Stomach smooth muscle (tissue), 2 donors: ENCODE results near the gene AEBP1.
A peak's percentile ranks its signal among the peaks of the same experiment; 100 is the strongest.
"Not testable (repeated sequence)": the region's sequence is repeated elsewhere in the genome, so short reads cannot be mapped to it uniquely, and the experiment has no call there.

Experiments
- H3K27ac ChIP-seq: one replicate; pipeline ENCODE4 v1.7.0; 2013; ENCODE audit warnings: mild to moderate bottlenecking, low read length, inconsistent platforms
- H3K27me3 ChIP-seq, 2 donors: one replicate each; pipeline ENCODE4 v1.7.0; 2013; ENCODE audit warnings: low read length in 2 of 2; ENCODE audit not compliant: insufficient read depth in 2 of 2, control insufficient read depth in 1 of 2
- H3K36me3 ChIP-seq, 2 donors: one replicate each; pipeline ENCODE4 v1.7.0; 2013; ENCODE audit warnings: low read length in 2 of 2; ENCODE audit not compliant: control insufficient read depth in 2 of 2, insufficient read depth in 2 of 2
- H3K4me1 ChIP-seq: one replicate; pipeline ENCODE4 v1.7.0; 2013; ENCODE audit warnings: low read length; ENCODE audit not compliant: control insufficient read depth, insufficient read depth
- H3K4me3 ChIP-seq, 2 donors: one replicate each; pipeline ENCODE4 v1.7.0; 2013; ENCODE audit warnings: low read length in 2 of 2
- H3K9ac ChIP-seq, 2 donors: one replicate each; pipeline ENCODE4 v1.7.0; 2013; ENCODE audit warnings: low read length in 2 of 2, mild to moderate bottlenecking in 1 of 2
- H3K9me3 ChIP-seq, 2 donors: one replicate each; pipeline ENCODE4 v1.7.0; 2013; ENCODE audit warnings: low read length in 2 of 2; ENCODE audit not compliant: control insufficient read depth in 2 of 2
- donor health status: healthy.
- donor health status: Pancreatic carcinoma.

Gene AEBP1

GRCh38 chr7:44123190-44124003, 19.3 kb downstream of the AEBP1 start, which contains the start of gene POLD2:
Gene POLD2, minus strand, starts transcription at chr7:44123548. Its CDS starts 1,495 bp downstream, at chr7:44122053.
- Histone ChIP-seq H3K4me1 (peaks cover 21% of the 10 kb centered on the region), H3K9ac (peak within 1 kb of the TSS; percentile 82 to 87), H3K36me3 (peaks cover 13 to 16% of the 10 kb centered on the region in 2 donors), H3K27ac (peak within 1 kb of the TSS; percentile 83), H3K9me3 (peaks cover 0 to 4% of the 10 kb centered on the region in 2 donors), H3K27me3 (no peaks in the 10 kb centered on the region), H3K4me3 (peak within 1 kb of the TSS; percentile 85 to 94)

GRCh38 chr7:44124822-44125202, 20.7 kb downstream of the AEBP1 start:
- peaks cover 0 to 4% of the 10 kb centered on the region in 2 donors for H3K9me3 ChIP-seq
- no peak overlapping the region for H3K4me3 ChIP-seq
- no peaks in the 10 kb centered on the region for H3K27me3 ChIP-seq
- peaks cover 21% of the 10 kb centered on the region for H3K4me1 ChIP-seq
- no peak overlapping the region for H3K9ac ChIP-seq
- peaks cover 8 to 11% of the 10 kb centered on the region in 2 donors for H3K36me3 ChIP-seq
- no peak overlapping the region for H3K27ac ChIP-seq

GRCh38 chr7:44126574-44126973, 22.4 kb downstream of the AEBP1 start:
- H3K9ac ChIP-seq, H3K9me3 ChIP-seq, H3K4me3 ChIP-seq, H3K27me3 ChIP-seq, H3K27ac ChIP-seq, H3K36me3 ChIP-seq: not testable (repeated sequence)
- peaks cover 19% of the 10 kb centered on the region for H3K4me1 ChIP-seq

- H3K36me3 ChIP-seq: no peaks in the 10 kb centered on the region
- peaks cover 13% of the 10 kb centered on the region for H3K4me1 ChIP-seq
These were observed 23.0 kb downstream of the AEBP1 start for GRCh38 chr7:44127161-44127560.

GRCh38 chr7:44128721-44129582, 24.8 kb downstream of the AEBP1 start:
- Histone ChIP-seq H3K4me1 (peaks cover 3% of the 10 kb centered on the region), H3K9ac (no peak overlapping the region), H3K4me3 (no peak overlapping the region)

More at GRCh38 chr7:44127161-44127560, 23.0 kb downstream of the AEBP1 start:
- Histone ChIP-seq H3K27ac (no peak overlapping the region), H3K4me3 (no peak overlapping the region), H3K9ac (no peak overlapping the region), H3K9me3 (peaks cover 0 to 4% of the 10 kb centered on the region in 2 donors), H3K27me3 (no peaks in the 10 kb centered on the region)

GRCh38 chr7:44131173-44132029, 27.3 kb downstream of the AEBP1 start:
- H3K9ac ChIP-seq: no peak overlapping the region
- H3K27me3 ChIP-seq: no peaks in the 10 kb centered on the region
- no peaks in the 10 kb centered on the region for H3K36me3 ChIP-seq
- H3K4me1 ChIP-seq: peaks cover 5% of the 10 kb centered on the region
- no peak overlapping the region for H3K4me3 ChIP-seq
- H3K27ac ChIP-seq: no peak overlapping the region
- H3K9me3 ChIP-seq: peaks cover 0 to 4% of the 10 kb centered on the region in 2 donors

More at GRCh38 chr7:44128721-44129582, 24.8 kb downstream of the AEBP1 start:
- Histone ChIP-seq H3K27me3 (no peaks in the 10 kb centered on the region), H3K27ac (no peak overlapping the region), H3K9me3 (peaks cover 0 to 4% of the 10 kb centered on the region in 2 donors), H3K36me3 (no peaks in the 10 kb centered on the region)

GRCh38 chr7:44132039-44132438, 27.9 kb downstream of the AEBP1 start:
- H3K4me3 ChIP-seq: no peak overlapping the region
- H3K4me1 ChIP-seq: peaks cover 5% of the 10 kb centered on the region
- H3K27me3 ChIP-seq: no peaks in the 10 kb centered on the region
- no peak overlapping the region for H3K27ac ChIP-seq
- H3K9ac ChIP-seq: no peak overlapping the region
- H3K9me3 ChIP-seq: peaks cover 0 to 4% of the 10 kb centered on the region in 2 donors
- no peaks in the 10 kb centered on the region for H3K36me3 ChIP-seq

- H3K27ac ChIP-seq: no peak overlapping the region
- H3K4me3 ChIP-seq: no peak overlapping the region
- no peak overlapping the region for H3K9ac ChIP-seq
- H3K4me1 ChIP-seq: peaks cover 5% of the 10 kb centered on the region
- H3K27me3 ChIP-seq: no peaks in the 10 kb centered on the region
- no peaks in the 10 kb centered on the region for H3K36me3 ChIP-seq
- no peaks in the 10 kb centered on the region for H3K9me3 ChIP-seq
These were observed 29.1 kb downstream of the AEBP1 start for GRCh38 chr7:44133295-44133694.

- no peaks in the 10 kb centered on the region for H3K9me3 ChIP-seq
- H3K9ac ChIP-seq: no peak overlapping the region
- no peak overlapping the region for H3K4me3 ChIP-seq
- H3K27ac ChIP-seq: no peak overlapping the region
- peaks cover 5% of the 10 kb centered on the region for H3K4me1 ChIP-seq
- no peaks in the 10 kb centered on the region for H3K27me3 ChIP-seq
- H3K36me3 ChIP-seq: no peaks in the 10 kb centered on the region
These were observed 30.9 kb downstream of the AEBP1 start for GRCh38 chr7:44134943-44135628.

- H3K9ac ChIP-seq: no peak overlapping the region
- H3K4me1 ChIP-seq: peaks cover 5% of the 10 kb centered on the region
- H3K27me3 ChIP-seq: no peaks in the 10 kb centered on the region
- no peak overlapping the region for H3K4me3 ChIP-seq
- H3K36me3 ChIP-seq: no peaks in the 10 kb centered on the region
- H3K9me3 ChIP-seq: no peaks in the 10 kb centered on the region
- no peak overlapping the region for H3K27ac ChIP-seq
These were observed 32.6 kb downstream of the AEBP1 start for GRCh38 chr7:44136731-44137130.
